ENCODE measurements around the gene PROX2. TPM values are rescaled to one million over a fixed set of nuclear protein-coding genes. Genes with fewer than 3 reads are reported as not detected.

The PROX2 gene
- total and polyA plus RNA-seq, 2 donors (not counting 1 experiment from before 2014, with no cell fraction given) = 0.03 to 0.07 TPM

DNA sequence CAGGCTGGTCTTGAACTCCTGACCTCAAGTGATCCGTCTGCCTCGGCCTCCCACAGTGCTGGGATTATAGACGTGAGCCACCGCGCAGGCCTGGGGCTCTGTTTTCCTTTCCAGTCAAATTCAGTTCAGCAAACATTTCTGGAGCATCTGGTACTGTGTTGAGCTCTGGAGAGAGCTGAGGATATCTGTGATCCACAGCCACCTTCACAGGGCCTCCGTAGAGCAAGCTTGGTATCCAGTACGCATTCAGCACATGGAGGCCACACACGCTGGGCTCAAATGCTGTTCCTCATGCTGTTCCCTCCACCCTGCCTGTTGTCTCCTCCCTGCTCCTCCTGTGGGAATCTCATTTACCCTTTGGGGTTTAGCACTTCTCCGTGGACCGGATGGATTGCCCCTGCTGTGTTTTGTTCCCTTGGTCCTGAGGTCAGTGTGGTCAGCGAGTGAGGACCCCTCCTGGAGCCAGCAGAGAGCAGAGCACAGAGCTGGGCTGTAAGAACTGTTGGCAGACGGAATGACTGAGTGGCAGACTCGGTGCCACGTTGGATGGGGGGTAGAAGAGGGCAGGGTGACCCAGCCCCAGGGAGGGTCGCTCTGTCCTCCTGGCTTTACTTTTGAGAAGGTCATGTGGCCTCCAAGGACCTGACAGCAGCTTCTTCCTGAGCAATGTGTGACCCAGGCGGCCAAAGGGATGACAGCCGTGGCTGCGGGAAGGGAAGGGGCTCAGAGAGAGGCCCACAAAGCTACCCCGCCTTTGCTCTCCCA lies 46.2 kb upstream of the PROX2 start:
- Mint-ChIP-seq H3K4me3 (peak overlapping the region; percentile 73), H3K27ac (peak overlapping the region; percentile 26), H3K9me3 (ENCODE audit: insufficient read depth) (no peaks in the 10 kb centered on the region), H3K4me1 (peaks cover 4% of the 10 kb centered on the region), H3K27me3 (peaks cover 6% of the 10 kb centered on the region)
- TF ChIP-seq EZH2 (IDR thresholded peaks at IDR 0.05; ENCODE audit: borderline replicate concordance, insufficient read depth, low read depth, low read length, poor library complexity, severe bottlenecking) = no peak
- TF ChIP-seq, protein P1, sequence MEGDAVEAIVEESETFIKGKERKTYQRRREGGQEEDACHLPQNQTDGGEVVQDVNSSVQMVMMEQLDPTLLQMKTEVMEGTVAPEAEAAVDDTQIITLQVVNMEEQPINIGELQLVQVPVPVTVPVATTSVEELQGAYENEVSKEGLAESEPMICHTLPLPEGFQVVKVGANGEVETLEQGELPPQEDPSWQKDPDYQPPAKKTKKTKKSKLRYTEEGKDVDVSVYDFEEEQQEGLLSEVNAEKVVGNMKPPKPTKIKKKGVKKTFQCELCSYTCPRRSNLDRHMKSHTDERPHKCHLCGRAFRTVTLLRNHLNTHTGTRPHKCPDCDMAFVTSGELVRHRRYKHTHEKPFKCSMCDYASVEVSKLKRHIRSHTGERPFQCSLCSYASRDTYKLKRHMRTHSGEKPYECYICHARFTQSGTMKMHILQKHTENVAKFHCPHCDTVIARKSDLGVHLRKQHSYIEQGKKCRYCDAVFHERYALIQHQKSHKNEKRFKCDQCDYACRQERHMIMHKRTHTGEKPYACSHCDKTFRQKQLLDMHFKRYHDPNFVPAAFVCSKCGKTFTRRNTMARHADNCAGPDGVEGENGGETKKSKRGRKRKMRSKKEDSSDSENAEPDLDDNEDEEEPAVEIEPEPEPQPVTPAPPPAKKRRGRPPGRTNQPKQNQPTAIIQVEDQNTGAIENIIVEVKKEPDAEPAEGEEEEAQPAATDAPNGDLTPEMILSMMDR (IDR thresholded peaks at IDR 0.05) = no peak
- Histone ChIP-seq H3K9me3 (ENCODE audit: control extremely low read depth in 1 of 3, control insufficient read depth in 2 of 3, insufficient read depth in 1 of 3, low read length in 2 of 3) (no peaks in the 10 kb centered on the region), H4K20me1 (ENCODE audit: control insufficient read depth, insufficient read depth, low read length, poor library complexity, severe bottlenecking) (no peaks in the 10 kb centered on the region), H3K36me3 (replicated peaks in 1 of 2; ENCODE audit: control extremely low read depth in 1 of 2, control insufficient read depth in 1 of 2, extremely low read depth in 1 of 2, insufficient read depth in 2 of 2, low read length in 1 of 2) (no peaks in the 10 kb centered on the region), H3K4me1 (ENCODE audit: control insufficient read depth in 2 of 2, insufficient read depth in 2 of 2, low read length in 2 of 2) (peaks cover 4 to 13% of the 10 kb centered on the region in 2 donors), H3K27me3 (replicated peaks in 1 of 4; ENCODE audit: control extremely low read depth in 1 of 4, control insufficient read depth in 3 of 4, insufficient read depth in 4 of 4, low read length in 3 of 4) (no peaks in the 10 kb centered on the region), H3K79me2 (ENCODE audit: control insufficient read depth, insufficient read depth, low read length) (no peaks in the 10 kb centered on the region), H3K4me3 (ENCODE audit: control extremely low read depth in 1 of 5, extremely low read depth in 1 of 5, insufficient read depth in 1 of 5, low read depth in 2 of 5, low read length in 4 of 5) (peak overlapping the region in 1 of 5 experiments; percentile 62), H3K27ac (ENCODE audit: low read length in 2 of 2) (peak overlapping the region in 1 of 2 donors; percentile 56), H2AFZ (ENCODE audit: insufficient read depth, low read depth, low read length, poor library complexity, severe bottlenecking) (peak overlapping the region; percentile 83), H3K4me2 (replicated peaks; ENCODE audit: low read depth, low read length, poor library complexity, severe bottlenecking) (peak overlapping the region; percentile 90), H3K9ac (ENCODE audit: low read length) (peak overlapping the region; percentile 76)
- intact Hi-C loops (cut with micrococcal nuclease) = no loop called here
- ChIA-PET POLR2A (interaction anchor here (1.1 kb wide), 1 partner anchor 18 kb away, joined by 6 read pairs; no protein-coding TSS in a partner anchor), CTCF (interaction anchor here (0.6 to 2.4 kb wide), 5 partner anchors 15 to 166 kb away, joined by 3 to 10 read pairs (median 4); no protein-coding TSS in a partner anchor)
- 92% methylated on average over 18 of the region's 19 CpGs for WGBS (ENCODE audit: insufficient coverage)
- ATAC-seq (ENCODE audit: low read depth) = no peak
- DNase-seq = no peak

DNA sequence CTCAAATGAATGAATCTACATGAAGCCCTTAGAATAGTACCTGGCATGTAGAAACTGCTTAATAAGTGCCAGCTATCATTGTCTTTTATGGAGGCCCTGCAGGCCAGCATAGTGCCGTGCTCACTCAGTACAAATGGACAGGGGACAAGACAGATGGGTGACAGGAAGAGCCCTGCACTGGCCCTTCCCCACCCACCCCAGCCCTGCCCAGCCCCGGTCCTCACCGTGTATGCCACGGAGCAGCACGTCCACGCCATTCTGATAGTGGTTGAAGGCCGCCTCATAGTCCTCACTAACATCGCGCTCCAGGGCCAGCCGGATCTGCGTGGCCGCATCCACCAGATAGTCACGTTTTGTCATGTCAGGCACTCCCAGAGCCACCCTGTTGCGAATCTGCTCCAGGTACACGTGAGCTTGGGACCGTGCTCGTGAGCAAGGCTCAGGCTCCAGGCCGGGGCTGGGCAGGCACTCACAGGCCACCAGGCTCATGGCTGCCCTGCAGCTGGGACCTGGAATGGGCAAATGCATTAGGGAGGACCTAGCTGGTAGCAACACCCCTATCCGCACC lies 45.2 kb upstream of the PROX2 start:
- Mint-ChIP-seq H3K4me3 (no peak overlapping the region), H3K9me3 (ENCODE audit: insufficient read depth) (no peaks in the 10 kb centered on the region), H3K27ac (no peak overlapping the region), H3K27me3 (no peaks in the 10 kb centered on the region), H3K4me1 (peaks cover 4% of the 10 kb centered on the region)
- H3K79me2 ChIP-seq (ENCODE audit: control insufficient read depth, insufficient read depth, low read length) = no peaks in the 10 kb centered on the region
- H3K4me3 ChIP-seq (ENCODE audit: control extremely low read depth in 1 of 5, extremely low read depth in 1 of 5, insufficient read depth in 1 of 5, low read depth in 2 of 5, low read length in 4 of 5) = no peak overlapping the region
- H3K4me2 ChIP-seq (replicated peaks; ENCODE audit: low read depth, low read length, poor library complexity, severe bottlenecking) = no peak overlapping the region
- POLR2A ChIA-PET = no interaction called here
- H3K9me3 ChIP-seq (ENCODE audit: control extremely low read depth in 1 of 3, control insufficient read depth in 2 of 3, insufficient read depth in 1 of 3, low read length in 2 of 3) = no peaks in the 10 kb centered on the region
- H3K4me1 ChIP-seq (ENCODE audit: control insufficient read depth in 2 of 2, insufficient read depth in 2 of 2, low read length in 2 of 2) = peaks cover 4 to 13% of the 10 kb centered on the region in 2 donors
- 97% methylated on average over 17 of the region's 19 CpGs for WGBS (ENCODE audit: insufficient coverage)
- no peaks in the 10 kb centered on the region for H3K36me3 ChIP-seq (replicated peaks in 1 of 2; ENCODE audit: control extremely low read depth in 1 of 2, control insufficient read depth in 1 of 2, extremely low read depth in 1 of 2, insufficient read depth in 2 of 2, low read length in 1 of 2)
- no peak overlapping the region for H2AFZ ChIP-seq (ENCODE audit: insufficient read depth, low read depth, low read length, poor library complexity, severe bottlenecking)
- no peak overlapping the region for H3K27ac ChIP-seq (ENCODE audit: low read length in 2 of 2)
- TF ChIP-seq, protein P1 (IDR thresholded peaks at IDR 0.05) = no peak
- TF ChIP-seq EZH2 (IDR thresholded peaks at IDR 0.05; ENCODE audit: borderline replicate concordance, insufficient read depth, low read depth, low read length, poor library complexity, severe bottlenecking) = no peak
- H4K20me1 ChIP-seq (ENCODE audit: control insufficient read depth, insufficient read depth, low read length, poor library complexity, severe bottlenecking) = no peaks in the 10 kb centered on the region
- no peak overlapping the region for H3K9ac ChIP-seq (ENCODE audit: low read length)
- intact Hi-C loops (cut with micrococcal nuclease) = no loop called here
- CTCF ChIA-PET = interaction anchor here (0.7 to 2.4 kb wide), 4 partner anchors 14 to 1607 kb away, joined by 3 to 10 read pairs (median 5); no protein-coding TSS in a partner anchor
- ATAC-seq (ENCODE audit: low read depth) (no peak), DNase-seq (no peak)
- no peaks in the 10 kb centered on the region for H3K27me3 ChIP-seq (replicated peaks in 1 of 4; ENCODE audit: control extremely low read depth in 1 of 4, control insufficient read depth in 3 of 4, insufficient read depth in 4 of 4, low read length in 3 of 4)

Data from B cell (primary cell).